AG04450 (cell line): Measurements from ENCODE around the gene TNFSF9. TPM values are rescaled to one million over a fixed set of nuclear protein-coding genes. Genes with fewer than 3 reads are reported as not detected.

Experiments used
- CTCF ChIA-PET: fragments of 300-600, 350-600 bp; formaldehyde crosslinking; extraction: SDS; loops from one replicate; lab custom pipeline; 2022; ENCODE audit warnings: antibody characterized with exemption, inconsistent platforms; lab: Charles Lee
- POLR2A ChIA-PET: fragments of 350-600 bp; formaldehyde crosslinking; extraction: SDS; loops from one replicate; lab custom pipeline; 2021; ENCODE audit warnings: antibody characterized with exemption, inconsistent platforms; lab: Yijun Ruan, JAX
- DNase-seq: peaks from one replicate; pipeline ENCODE4 v3.0.0-alpha.2; 2011; ENCODE audit warnings: low read depth, low spot score
- H3K27ac ChIP-seq: one replicate; pipeline ENCODE4 v1.5.1; 2012; ENCODE audit warnings: low read depth, low read length, control low read depth
- H3K27me3 ChIP-seq: one replicate; pipeline ENCODE4 v1.6.0; 2012; ENCODE audit warnings: low read length; ENCODE audit not compliant: control insufficient read depth, insufficient read depth
- H3K4me3 ChIP-seq: 2 replicates; pipeline ENCODE4 v1.5.1; 2011; ENCODE audit warnings: mild to moderate bottlenecking, low read depth, low read length, control low read depth
- H3K9me3 ChIP-seq: 2 replicates; pipeline ENCODE4 v1.5.1; 2012; ENCODE audit warnings: low read length; ENCODE audit not compliant: control insufficient read depth, insufficient read depth
- CTCF ChIP-seq: IDR thresholded peaks from 2 replicates; pipeline ENCODE4 v1.5.1; 2011; ENCODE audit warnings: low read depth, low read length, control low read depth, inconsistent platforms
- polyA plus RNA-seq: library from polyadenylated mRNA; depleted of rRNA; stranded (reverse); fragments of >200 nt; gene quantifications from 2 replicates; pipeline ENCODE4 v1.2.3, GENCODE V29; 2011

Gene TNFSF9
- polyA plus RNA-seq, 1 experiment, result 0.14 TPM

- peaks cover 9% of the 10 kb centered on the region for H3K27me3 ChIP-seq
- no peak for DNase-seq
- no peak overlapping the region for H3K27ac ChIP-seq
- no peak overlapping the region for H3K4me3 ChIP-seq
- H3K9me3 ChIP-seq, result no peaks in the 10 kb centered on the region
- CTCF ChIA-PET, result no interaction called here
- POLR2A ChIA-PET, result interaction anchor here (0.7 kb wide), 1 partner anchor 210 kb away, joined by 5 read pairs; no protein-coding TSS in a partner anchor
- no peak for TF ChIP-seq CTCF
These were observed 2.2 kb upstream of the TNFSF9 start for GRCh38 chr19:6528544-6529121.

GRCh38 chr19:6529351-6529750 lies 1.5 kb upstream of the TNFSF9 start:
- Histone ChIP-seq H3K27ac (no peak overlapping the region), H3K9me3 (no peaks in the 10 kb centered on the region), H3K4me3 (no peak overlapping the region), H3K27me3 (peaks cover 9% of the 10 kb centered on the region)
- ChIA-PET POLR2A (no interaction called here), CTCF (no interaction called here)
- no peak for DNase-seq
- TF ChIP-seq CTCF, result no peak

- no peak overlapping the region for H3K27ac ChIP-seq
- ChIA-PET CTCF (no interaction called here), POLR2A (interaction anchor here (0.6 to 0.7 kb wide), 2 partner anchors 101 to 334 kb away, joined by 3 to 5 read pairs; no protein-coding TSS in a partner anchor)
- H3K27me3 ChIP-seq, result peaks cover 9% of the 10 kb centered on the region
- no peak for DNase-seq
- H3K9me3 ChIP-seq, result no peaks in the 10 kb centered on the region; the same call in 1 of the 2 replicates
- no peak for TF ChIP-seq CTCF
- peak overlapping the region; percentile 75 for H3K4me3 ChIP-seq
These were observed 865 bp upstream of the TNFSF9 start for GRCh38 chr19:6529937-6530385.

- ChIA-PET CTCF (interaction anchor here (1.0 to 1.2 kb wide), 2 partner anchors 15 to 100 kb away, joined by 3 to 7 read pairs; no protein-coding TSS in a partner anchor), POLR2A (interaction anchor here (0.8 to 1.0 kb wide), 3 partner anchors 10 to 207 kb away, joined by 4 to 10 read pairs (median 4); partner anchors contain the start of gene GPR108)
- Histone ChIP-seq H3K4me3 (peak overlapping the region; percentile 75), H3K9me3 (no peaks in the 10 kb centered on the region; the same call in 1 of the 2 replicates), H3K27me3 (peaks cover 9% of the 10 kb centered on the region), H3K27ac (no peak overlapping the region)
- no peak for TF ChIP-seq CTCF
- no peak for DNase-seq
These were observed 533 bp downstream of the TNFSF9 start for GRCh38 chr19:6531163-6531955.

- H3K27me3 ChIP-seq, result peaks cover 9% of the 10 kb centered on the region
- CTCF ChIA-PET, result interaction anchor here (1.2 kb wide), 1 partner anchor 100 kb away, joined by 3 read pairs; no protein-coding TSS in a partner anchor
- no peak for TF ChIP-seq CTCF
- no peaks in the 10 kb centered on the region; the same call in 1 of the 2 replicates for H3K9me3 ChIP-seq
- POLR2A ChIA-PET, result interaction anchor here (0.6 kb wide), 1 partner anchor 49 kb away, joined by 6 read pairs; no protein-coding TSS in a partner anchor
- H3K27ac ChIP-seq, result no peak overlapping the region
- no peak for DNase-seq
- no peak overlapping the region for H3K4me3 ChIP-seq
These were observed 1.1 kb downstream of the TNFSF9 start for GRCh38 chr19:6531956-6532243.
